ENCODE measurements around the gene MED12L.
"Not testable (repeated sequence)": the region's sequence is repeated elsewhere in the genome, so short reads cannot be mapped to it uniquely, and the experiment has no call there.

Gene MED12L, protein sequence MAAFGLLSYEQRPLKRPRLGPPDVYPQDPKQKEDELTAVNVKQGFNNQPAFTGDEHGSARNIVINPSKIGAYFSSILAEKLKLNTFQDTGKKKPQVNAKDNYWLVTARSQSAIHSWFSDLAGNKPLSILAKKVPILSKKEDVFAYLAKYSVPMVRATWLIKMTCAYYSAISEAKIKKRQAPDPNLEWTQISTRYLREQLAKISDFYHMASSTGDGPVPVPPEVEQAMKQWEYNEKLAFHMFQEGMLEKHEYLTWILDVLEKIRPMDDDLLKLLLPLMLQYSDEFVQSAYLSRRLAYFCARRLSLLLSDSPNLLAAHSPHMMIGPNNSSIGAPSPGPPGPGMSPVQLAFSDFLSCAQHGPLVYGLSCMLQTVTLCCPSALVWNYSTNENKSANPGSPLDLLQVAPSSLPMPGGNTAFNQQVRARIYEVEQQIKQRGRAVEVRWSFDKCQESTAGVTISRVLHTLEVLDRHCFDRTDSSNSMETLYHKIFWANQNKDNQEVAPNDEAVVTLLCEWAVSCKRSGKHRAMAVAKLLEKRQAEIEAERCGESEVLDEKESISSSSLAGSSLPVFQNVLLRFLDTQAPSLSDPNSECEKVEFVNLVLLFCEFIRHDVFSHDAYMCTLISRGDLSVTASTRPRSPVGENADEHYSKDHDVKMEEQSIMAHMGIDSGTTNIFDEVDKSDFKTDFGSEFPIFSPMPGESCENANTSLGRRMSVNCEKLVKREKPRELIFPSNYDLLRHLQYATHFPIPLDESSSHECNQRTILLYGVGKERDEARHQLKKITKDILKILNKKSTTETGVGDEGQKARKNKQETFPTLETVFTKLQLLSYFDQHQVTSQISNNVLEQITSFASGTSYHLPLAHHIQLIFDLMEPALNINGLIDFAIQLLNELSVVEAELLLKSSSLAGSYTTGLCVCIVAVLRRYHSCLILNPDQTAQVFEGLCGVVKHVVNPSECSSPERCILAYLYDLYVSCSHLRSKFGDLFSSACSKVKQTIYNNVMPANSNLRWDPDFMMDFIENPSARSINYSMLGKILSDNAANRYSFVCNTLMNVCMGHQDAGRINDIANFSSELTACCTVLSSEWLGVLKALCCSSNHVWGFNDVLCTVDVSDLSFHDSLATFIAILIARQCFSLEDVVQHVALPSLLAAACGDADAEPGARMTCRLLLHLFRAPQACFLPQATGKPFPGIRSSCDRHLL (N-terminal part only)

DNA sequence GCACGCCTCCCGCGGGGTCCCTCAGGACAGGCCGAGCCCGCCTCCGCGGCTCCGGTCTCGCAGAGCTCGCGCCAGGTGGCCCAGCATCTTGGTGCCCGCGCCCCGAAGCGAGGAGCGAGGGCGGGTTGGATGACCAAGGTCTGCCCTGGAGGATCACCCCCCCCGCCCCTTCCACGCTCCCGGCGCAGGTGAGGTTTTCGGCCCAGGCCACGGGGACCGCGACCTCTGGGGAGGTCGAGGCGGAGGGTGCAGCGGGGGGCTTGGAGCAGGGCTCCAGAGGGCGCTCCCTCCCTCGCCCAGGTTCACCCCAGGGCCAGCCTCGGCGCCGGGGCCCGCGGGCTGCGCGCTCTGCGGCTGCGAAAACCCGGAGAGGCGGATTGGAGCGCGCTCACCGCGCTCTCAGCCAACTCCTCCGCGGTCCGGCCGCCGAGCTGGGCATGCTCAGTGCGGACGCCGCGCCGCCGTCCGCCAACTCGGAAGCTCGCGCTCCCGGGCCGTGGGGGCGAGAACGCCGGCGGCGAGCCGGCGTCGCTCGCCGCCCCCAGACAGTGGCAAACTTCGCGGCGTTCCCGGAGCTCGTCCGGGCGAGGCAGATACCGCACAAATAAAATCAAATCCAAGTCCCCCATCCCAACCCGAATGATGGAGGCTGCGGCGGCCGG, at the start of gene MED12L:
Gene MED12L, plus strand, starts transcription at position 438 of the 662 bp plus-strand sequence. CDS start 1,263 bp downstream, outside the sequence.
- no peak for DNase-seq

GRCh38 chr3:151037746-151038477, 47.6 kb upstream of the MED12L start:
- DNase-seq, result no peak

DNA sequence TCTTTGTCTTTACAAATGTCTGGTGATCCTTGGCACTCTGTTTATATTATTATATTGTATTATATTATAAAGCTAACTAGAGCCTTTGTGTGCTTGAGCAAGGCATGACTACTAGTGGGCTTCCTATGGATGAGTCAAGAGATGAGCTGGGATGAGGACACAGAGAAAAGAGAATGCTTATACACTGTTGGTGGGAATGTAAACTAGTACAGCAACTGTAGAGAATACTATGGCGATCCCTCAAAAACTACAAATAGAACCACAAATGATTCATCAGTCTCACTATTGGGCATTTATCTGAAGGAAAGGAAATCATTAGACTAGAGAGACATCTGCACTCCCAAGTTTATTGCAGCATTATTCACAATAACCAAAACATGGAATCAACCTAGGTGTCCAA, 40.8 kb upstream of the MED12L start:
- no peak for DNase-seq

DNA sequence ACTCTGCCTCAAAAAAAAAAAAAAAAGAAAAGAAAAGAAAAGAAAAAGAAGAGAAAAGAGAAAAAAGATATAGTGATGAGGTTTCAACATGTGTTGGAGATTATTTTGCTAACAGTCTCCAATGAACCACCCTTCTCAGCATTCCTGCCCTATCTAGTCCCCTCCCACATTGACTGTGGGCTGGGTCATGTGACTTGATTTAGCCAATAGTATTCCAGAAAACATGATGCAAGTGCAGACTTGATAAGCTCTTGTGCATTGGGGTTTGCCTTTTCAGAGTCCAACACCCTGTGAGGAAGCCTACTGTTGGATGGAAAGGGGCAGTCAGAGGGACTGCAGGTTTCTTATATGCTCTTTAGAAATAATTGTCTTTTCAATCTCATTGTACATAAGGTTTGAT, 37.8 kb upstream of the MED12L start:
- no peak for DNase-seq

- no peak for DNase-seq
Measured at GRCh38 chr3:151051533-151051932, 33.9 kb upstream of the MED12L start.

GRCh38 chr3:151052346-151052745, 33.1 kb upstream of the MED12L start:
- DNase-seq, result no peak

- DNase-seq, result no peak
Measured at GRCh38 chr3:151052756-151053155, 32.7 kb upstream of the MED12L start.

- DNase-seq, result no peak
Measured at GRCh38 chr3:151058740-151059139, 26.7 kb upstream of the MED12L start.

DNA sequence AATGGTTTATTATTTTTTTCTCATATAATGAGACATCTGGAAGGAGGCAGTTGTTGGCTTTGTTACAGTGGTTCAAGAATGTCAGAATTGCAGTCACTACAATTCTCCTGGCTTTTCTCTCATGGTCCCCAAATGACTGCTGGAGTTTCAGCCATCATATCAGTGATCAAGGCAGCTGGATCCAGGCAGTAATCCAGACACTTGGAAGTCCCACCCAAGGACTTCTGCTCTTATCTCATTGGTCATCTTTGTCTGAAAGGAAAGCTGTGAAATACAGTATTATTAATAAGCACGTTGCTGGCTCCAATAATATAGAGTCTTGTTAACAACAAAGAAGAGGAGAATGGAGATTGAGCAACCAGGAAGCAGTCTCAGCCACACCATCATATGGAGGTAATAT, 22.9 kb upstream of the MED12L start:
- DNase-seq, result no peak

DNA sequence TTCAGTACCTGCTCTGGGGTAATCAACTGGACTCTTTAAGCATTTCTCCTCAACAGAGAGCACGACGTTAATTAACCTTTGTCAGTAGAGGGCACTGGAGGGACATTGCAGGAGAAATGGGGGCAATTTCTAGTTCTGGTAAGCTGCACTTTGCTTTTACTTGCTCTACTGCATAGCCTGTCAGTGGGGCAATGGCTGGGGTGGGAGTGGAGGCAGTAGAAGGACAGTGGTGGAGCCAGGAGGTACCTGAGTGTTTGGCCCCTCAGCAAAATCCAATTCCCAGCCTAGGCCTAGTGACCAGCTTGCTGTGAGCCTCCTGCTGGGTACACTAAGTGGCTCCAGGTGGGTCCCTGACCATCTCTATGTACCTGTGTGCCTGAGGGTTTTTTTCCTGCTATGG, 18.3 kb upstream of the MED12L start:
- no peak for DNase-seq

DNA sequence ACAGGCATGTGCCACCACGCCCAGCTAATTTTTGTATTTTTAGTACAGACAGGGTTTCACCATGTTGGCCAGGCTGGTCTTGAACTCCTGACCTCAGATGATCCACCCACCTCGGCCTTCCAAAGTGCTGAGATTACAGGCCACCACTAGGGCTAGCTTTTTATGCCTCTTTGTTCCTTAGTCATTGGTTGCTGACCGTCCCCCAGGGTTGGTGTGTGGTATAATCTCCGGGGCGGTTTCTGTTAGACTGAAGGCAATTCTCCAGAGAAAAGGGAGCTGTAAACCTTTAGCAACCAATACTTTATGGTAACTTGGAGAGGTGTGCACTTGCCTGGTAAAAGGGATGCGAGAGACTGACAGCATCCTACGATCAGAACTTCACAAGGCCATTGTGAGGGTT, 12.6 kb upstream of the MED12L start:
- DNase-seq, result not testable (repeated sequence)

GRCh38 chr3:151074256-151074655, 11.2 kb upstream of the MED12L start:
- no peak for DNase-seq

DNA sequence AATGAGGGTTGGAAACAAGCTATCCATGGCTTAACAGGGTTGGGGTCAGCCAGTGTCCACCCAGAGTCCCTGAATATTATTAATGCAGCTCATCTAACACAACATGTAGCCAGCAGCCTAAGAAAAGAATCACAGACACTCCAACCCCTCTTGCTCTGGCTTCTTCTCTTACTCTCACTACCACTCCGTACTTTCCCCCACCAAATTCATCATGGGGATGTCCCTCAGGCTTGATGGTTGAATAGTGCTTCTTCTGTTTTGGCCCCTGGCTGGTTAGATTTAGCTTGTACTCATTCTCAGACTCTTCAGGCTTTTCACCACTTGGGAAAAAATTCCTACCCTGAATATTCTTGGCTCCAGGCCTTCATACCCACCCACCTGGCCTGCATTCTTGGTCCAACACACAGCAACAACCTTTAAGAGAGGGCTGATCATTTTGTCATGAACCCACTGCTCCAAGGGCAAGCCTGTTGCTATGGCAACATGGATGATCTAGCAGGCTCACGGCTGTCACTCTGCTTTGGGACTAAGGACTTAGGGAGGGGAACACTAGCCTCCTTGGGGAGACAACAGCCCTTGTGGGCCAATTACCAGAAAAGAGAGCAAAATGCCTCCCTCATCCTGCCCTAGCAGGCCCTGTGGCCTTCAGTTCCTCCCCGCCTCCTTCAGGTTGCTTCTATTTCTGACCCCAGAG, 9.4 kb upstream of the MED12L start:
- DNase-seq, result no peak

DNA sequence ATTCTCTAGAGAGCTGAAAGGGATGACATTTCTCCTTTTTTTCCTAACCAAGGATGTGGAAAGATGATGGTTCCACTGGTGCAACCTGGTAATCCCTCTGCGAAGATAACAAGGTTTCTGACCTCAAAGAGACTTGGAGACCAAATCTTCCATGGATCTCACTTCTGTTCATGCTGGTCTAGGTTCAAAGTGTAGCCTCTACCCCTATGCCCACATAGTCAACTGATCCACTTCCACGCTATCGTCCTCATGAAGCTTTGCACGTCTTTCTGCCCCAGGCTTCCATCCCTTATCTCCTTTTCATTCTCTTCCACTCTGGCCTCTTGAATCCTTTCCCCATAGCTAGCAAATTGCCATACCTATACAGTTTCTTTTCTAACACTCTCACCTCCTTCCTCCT, 8.8 kb upstream of the MED12L start:
- no peak for DNase-seq

- not testable (repeated sequence) for DNase-seq
Measured at GRCh38 chr3:151081082-151081481, 4.4 kb upstream of the MED12L start.

DNA sequence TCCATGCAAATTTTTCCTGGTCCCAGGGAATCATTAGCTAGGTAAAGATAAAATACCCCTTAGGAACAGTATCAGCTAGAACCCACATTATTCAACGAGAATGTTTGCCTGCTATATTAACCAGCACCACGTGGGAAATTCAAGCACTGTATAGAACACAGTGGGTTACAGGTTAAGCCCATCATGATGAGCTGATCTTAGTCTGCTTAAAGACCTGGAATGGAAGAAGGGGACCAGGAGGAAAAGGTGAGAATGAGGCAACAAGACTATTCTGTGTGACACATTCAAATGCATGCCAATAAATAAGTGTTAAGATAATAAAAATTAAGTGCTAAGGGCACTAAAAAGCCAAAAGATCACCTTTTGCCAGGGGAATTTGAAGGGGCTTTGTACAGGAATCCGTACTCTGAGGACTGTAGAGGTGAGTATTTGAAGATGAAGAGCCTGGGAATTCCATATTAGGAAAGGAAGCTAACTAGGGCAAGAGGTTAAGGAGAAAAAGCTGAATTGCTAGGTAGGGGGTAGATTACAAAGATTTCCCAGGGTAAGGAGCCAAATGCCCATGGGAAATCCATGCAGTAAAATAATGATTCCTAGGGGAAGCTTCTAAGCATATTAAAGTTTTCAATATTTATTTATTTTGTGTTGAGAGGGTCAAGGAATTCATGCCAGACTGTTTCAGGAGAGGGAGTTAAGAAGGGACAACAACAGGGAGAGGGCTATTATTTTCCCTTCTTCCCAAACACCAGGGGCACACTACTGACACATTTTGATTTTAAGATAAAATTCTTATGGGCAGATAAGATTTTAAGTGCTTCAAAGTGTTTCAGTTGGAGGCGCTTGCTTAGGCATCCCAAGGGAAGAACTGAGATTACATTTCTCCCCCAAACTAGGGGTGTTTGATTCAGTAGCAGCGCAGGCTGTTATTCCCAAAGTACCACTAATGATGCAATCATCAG, 2.3 kb upstream of the MED12L start:
- no peak for DNase-seq

GRCh38 chr3:151084893-151085226, 604 bp upstream of the MED12L start:
- no peak for DNase-seq

DNA sequence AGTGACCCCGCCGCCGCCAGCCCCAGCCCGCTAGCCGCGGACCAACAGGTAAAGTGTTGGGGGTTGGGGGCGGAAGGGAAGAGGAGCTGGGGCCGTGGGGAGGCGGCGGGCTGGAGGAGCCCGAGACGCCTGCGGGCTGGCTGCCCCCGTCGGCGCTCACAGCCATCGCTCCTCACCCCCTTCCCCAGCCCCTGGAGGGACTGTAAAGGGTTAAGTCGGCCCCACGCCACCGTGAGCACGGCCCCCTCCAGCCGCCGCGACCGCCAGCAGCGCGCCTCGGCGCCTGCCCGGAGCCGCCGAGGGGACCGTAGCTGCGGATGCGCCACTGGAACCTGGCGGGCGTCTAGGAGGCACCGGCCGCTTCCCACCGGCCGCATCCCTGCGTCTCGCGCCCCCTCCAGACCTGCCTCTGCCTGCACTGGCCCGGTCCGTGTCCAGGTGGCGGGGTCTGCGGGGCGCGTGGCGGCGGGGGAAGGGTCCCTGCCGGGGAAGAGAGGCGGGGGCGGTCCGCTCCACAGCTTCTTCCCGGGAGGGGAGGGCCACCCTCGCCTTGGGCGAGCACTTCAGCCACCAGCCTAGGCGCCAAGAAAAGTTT, 522 bp downstream of the MED12L start:
- DNase-seq, result no peak

Data from cortex of kidney (tissue), 1 donor.